ENCODE data around the gene EYA2.
A peak's percentile ranks its signal among the peaks of the same experiment; 100 is the strongest.

EYA2 gene

DNA sequence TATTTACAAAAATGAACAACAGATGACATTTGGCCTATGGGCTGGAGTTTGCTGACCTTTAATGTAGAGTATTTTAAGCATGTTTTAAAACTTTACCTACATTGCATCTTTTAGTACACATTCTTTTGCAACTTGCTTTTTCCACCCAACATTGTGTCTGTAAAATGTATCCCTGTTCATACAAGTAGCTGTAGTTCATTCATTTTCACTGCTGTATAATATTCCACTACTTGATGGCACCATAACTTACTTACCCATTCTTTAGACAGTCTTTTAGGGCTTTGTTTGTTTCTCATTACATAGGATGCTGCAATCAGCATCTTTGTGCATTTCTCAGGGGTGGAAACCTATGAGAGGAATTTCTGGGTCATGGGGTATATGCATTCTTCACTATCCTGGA, 115.1 kb downstream of the EYA2 start:
- no peak overlapping the region for H3K4me3 Mint-ChIP-seq

DNA sequence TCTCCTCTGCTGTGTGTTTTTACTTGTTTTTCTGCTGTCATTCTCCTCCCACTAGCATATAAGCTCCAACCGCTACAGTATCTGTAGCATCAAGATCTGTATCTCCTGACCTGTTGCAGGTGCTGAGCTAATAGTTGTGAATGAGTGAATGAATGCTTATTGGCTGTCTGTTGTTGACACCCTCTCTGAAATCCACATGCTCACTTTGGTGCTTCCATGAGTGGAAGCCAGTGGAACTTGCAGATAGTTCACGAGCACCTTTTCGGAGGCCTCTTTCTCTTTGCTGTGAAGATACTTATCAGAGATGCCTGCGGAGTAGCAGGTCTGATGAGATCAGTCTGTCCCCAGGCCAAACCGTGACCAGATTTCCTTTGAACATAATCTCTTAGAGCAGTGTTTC, 117.3 kb downstream of the EYA2 start:
- no peaks in the 10 kb centered on the region for H3K36me3 Mint-ChIP-seq (ENCODE audit: low read depth)
- TF ChIP-seq, protein P1, sequence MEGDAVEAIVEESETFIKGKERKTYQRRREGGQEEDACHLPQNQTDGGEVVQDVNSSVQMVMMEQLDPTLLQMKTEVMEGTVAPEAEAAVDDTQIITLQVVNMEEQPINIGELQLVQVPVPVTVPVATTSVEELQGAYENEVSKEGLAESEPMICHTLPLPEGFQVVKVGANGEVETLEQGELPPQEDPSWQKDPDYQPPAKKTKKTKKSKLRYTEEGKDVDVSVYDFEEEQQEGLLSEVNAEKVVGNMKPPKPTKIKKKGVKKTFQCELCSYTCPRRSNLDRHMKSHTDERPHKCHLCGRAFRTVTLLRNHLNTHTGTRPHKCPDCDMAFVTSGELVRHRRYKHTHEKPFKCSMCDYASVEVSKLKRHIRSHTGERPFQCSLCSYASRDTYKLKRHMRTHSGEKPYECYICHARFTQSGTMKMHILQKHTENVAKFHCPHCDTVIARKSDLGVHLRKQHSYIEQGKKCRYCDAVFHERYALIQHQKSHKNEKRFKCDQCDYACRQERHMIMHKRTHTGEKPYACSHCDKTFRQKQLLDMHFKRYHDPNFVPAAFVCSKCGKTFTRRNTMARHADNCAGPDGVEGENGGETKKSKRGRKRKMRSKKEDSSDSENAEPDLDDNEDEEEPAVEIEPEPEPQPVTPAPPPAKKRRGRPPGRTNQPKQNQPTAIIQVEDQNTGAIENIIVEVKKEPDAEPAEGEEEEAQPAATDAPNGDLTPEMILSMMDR (IDR thresholded peaks at IDR 0.05; ENCODE audit: unreplicated experiment in 3 of 3) = no peak
- H3K27ac Mint-ChIP-seq = no peak overlapping the region
- no peak overlapping the region for H3K4me3 Mint-ChIP-seq
- no peaks in the 10 kb centered on the region for H3K27me3 Mint-ChIP-seq (ENCODE audit: low read depth)
- H3K9me3 Mint-ChIP-seq = no peaks in the 10 kb centered on the region
- H3K4me1 Mint-ChIP-seq = peaks cover 10% of the 10 kb centered on the region

More for the DNA sequence above, 115.1 kb downstream of the EYA2 start:
- no peaks in the 10 kb centered on the region for H3K27me3 Mint-ChIP-seq (ENCODE audit: low read depth)
- H3K36me3 Mint-ChIP-seq (ENCODE audit: low read depth) = peaks cover 7% of the 10 kb centered on the region
- H3K4me1 Mint-ChIP-seq = peaks cover 5% of the 10 kb centered on the region
- H3K9me3 Mint-ChIP-seq = peaks cover 2% of the 10 kb centered on the region
- TF ChIP-seq, protein P1 (IDR thresholded peaks at IDR 0.05; ENCODE audit: unreplicated experiment in 3 of 3) = no peak
- no peak overlapping the region for H3K27ac Mint-ChIP-seq

DNA sequence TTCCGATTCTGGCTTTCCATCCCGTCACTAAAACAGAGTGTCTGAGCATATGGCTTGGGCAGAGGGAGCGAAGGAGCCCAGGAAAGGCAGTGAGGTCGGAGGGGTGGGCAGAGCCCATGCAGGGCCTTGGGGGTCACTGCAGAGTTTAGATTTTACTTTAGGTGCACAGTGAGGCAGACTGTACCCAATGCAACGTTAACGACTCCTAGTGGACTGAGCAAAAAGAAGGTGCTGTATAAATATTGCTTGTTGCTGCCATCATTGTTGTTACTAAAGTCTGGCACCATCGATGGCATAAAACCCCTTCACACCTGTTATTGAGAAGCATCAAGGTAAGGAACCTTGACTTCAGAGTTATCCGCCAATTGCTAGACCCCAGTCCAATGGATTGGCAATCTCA, 119.0 kb downstream of the EYA2 start:
- H3K27ac Mint-ChIP-seq = no peak overlapping the region
- H3K36me3 Mint-ChIP-seq (ENCODE audit: low read depth) = no peaks in the 10 kb centered on the region
- H3K9me3 Mint-ChIP-seq = no peaks in the 10 kb centered on the region
- peaks cover 3% of the 10 kb centered on the region for H3K27me3 Mint-ChIP-seq (ENCODE audit: low read depth)
- H3K4me3 Mint-ChIP-seq = no peak overlapping the region
- TF ChIP-seq, protein P1 (IDR thresholded peaks at IDR 0.05; ENCODE audit: unreplicated experiment in 3 of 3) = no peak
- peaks cover 5% of the 10 kb centered on the region for H3K4me1 Mint-ChIP-seq

DNA sequence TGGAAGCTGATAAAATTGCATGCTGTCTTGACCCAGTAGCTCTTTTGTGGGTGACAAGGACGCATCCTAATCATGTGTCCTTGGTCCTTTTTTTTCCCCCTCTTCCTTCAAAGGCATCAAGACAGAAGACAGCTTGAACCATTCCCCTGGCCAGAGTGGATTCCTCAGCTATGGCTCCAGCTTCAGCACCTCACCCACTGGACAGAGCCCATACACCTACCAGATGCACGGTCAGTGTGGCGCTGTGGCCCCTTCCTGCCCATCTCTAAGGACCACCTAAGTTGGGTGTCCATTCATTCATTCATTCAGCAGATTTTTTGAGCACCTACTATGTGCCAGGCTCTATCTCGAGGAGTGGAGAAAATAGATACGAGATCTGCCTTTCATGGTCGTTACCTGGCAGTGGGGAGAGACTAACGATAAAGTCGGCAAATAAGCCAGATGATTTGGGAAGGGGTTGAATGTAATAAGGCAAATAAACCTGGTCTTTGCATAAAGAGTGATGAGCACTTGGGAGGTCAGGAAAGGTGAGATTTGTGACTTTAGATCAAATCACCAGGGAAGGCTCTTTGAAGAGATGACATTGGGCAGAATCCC, 121.5 kb downstream of the EYA2 start:
- Mint-ChIP-seq H3K36me3 (ENCODE audit: low read depth) (no peaks in the 10 kb centered on the region), H3K27ac (peak overlapping the region in 1 of 3 experiments; percentile 29), H3K4me3 (no peak overlapping the region), H3K9me3 (no peaks in the 10 kb centered on the region), H3K27me3 (ENCODE audit: low read depth) (peaks cover 3% of the 10 kb centered on the region), H3K4me1 (peaks cover 23% of the 10 kb centered on the region)
- TF ChIP-seq, protein P1 (IDR thresholded peaks at IDR 0.05; ENCODE audit: unreplicated experiment in 3 of 3) = no peak

DNA sequence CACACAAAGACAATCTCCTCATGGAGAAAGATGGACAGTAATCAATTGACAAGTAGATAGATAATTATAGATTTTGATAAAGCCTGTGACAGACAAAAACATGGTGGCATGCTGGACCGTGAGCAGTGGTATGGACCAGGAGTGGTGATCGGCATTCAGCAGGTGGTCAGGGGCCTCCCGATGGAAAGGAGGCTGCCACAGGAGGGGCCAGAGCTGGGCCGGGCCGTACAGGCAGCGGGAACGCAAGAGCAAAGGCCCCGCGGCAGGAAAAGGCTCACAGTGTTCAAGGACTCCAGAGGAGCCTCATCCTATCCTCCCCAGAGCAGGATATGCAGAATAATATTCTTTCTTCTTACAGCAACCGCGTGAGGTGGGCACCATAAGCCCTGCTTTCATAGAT, 123.7 kb downstream of the EYA2 start:
- Mint-ChIP-seq H3K27me3 (ENCODE audit: low read depth) (peaks cover 3% of the 10 kb centered on the region), H3K36me3 (ENCODE audit: low read depth) (no peaks in the 10 kb centered on the region), H3K4me1 (peaks cover 30% of the 10 kb centered on the region), H3K27ac (no peak overlapping the region), H3K9me3 (no peaks in the 10 kb centered on the region), H3K4me3 (no peak overlapping the region)
- TF ChIP-seq, protein P1 (IDR thresholded peaks at IDR 0.05; ENCODE audit: unreplicated experiment in 3 of 3) = no peak

DNA sequence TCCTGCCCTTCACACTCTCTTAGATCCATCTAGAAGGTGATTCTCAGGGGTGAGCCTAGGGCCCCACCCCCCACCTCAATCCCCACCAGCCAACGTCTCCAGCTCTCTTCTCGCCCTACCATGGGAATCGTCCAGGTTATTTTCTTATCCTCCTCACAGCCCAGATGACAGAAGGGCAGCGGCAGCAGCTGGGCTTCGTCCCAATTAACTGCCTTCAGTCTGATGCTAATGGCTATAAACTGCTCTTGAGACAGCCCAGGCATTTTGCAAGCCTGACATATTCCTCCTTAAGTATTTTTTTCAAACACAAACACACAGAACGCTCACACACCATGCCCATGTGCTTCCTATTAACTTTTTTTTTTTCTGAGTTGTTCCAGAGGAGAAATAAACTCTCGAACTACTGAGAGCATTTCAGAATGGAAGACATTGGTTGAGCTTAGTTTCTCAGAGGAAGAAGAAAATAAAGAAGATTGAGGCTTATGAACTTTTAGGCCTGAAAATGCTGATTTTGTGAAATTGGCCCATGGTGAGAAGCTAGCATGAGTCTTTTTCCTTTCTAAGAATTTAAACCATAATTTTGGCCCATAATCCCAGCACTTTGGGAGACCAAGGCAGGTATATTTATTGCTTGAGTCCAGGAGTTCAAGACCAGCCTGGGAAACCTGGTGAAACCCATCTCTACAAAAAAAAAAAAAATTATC, 124.6 kb downstream of the EYA2 start:
- peaks cover 3% of the 10 kb centered on the region for H3K27me3 Mint-ChIP-seq (ENCODE audit: low read depth)
- peaks cover 39% of the 10 kb centered on the region for H3K4me1 Mint-ChIP-seq
- H3K27ac Mint-ChIP-seq = peak overlapping the region; percentile 65 to 96 (median 77)
- H3K36me3 Mint-ChIP-seq (ENCODE audit: low read depth) = no peaks in the 10 kb centered on the region
- peak overlapping the region in 1 of 3 experiments; percentile 1 for H3K4me3 Mint-ChIP-seq
- TF ChIP-seq, protein P1 (IDR thresholded peaks at IDR 0.05; ENCODE audit: unreplicated experiment in 3 of 3) = no peak
- H3K9me3 Mint-ChIP-seq = no peaks in the 10 kb centered on the region

All from nephron (organoid).